ENCODE measurements around the gene ASB6. TPM values are rescaled to one million over a fixed set of nuclear protein-coding genes. Genes with fewer than 3 reads are reported as not detected.

ASB6 gene
- 1 to 10 TPM; 4.5 to 9.5 (median 5.4) TPM for total RNA-seq
- long read RNA-seq, partial matches to known transcripts = 0 of 2 reads
- long read RNA-seq, other reads (novel, unspliced or antisense) = 0 of 2 reads

- Histone ChIP-seq H3K9me3 (no peaks in the 10 kb centered on the region), H3K27me3 (no peaks in the 10 kb centered on the region), H3K36me3 (peaks cover 0 to 24% (median 5%) of the 10 kb centered on the region in 4 donors), H3K4me3 (peak within 1 kb of the TSS; percentile 79 to 95 (median 93)), H3K27ac (peak within 1 kb of the TSS; percentile 54 to 74 (median 68)), H3K4me1 (peaks cover 0 to 17% (median 8%) of the 10 kb centered on the region in 4 donors)
- intact Hi-C loops (cut with DNase I) = loop anchor here (10.0 kb wide), 1 partner anchor 143 kb away; no protein-coding TSS in a partner anchor
- ATAC-seq (peak; percentile 95 to 98 (median 96)), DNase-seq (peak; percentile 98 to 99 (median 98))
- 1% methylated on average over 20 of the region's 93 CpGs for WGBS (ENCODE audit: insufficient coverage, low coverage, low lambda C conversion rate, missing lambda C conversion rate)
- TF ChIP-seq POLR2A (IDR thresholded peaks at IDR 0.05) (peak; percentile 49), CTCF (IDR thresholded peaks at IDR 0.05) (peak; percentile 99 to 100 (median 100))
These were observed at the start of gene ASB6 for GRCh38 chr9:129641750-129642585. Gene ASB6, minus strand, starts transcription at chr9:129642151. Its CDS starts 152 bp downstream, at chr9:129641999.

- no peaks in the 10 kb centered on the region for H3K27me3 ChIP-seq
- DNase-seq = no peak
- H3K36me3 ChIP-seq = no peaks in the 10 kb centered on the region
- H3K4me3 ChIP-seq = no peak overlapping the region
- 53% methylated on average over 6 of the region's 11 CpGs for whole genome bisulfite sequencing (ENCODE audit: insufficient coverage, low coverage, low lambda C conversion rate, missing lambda C conversion rate)
- no peaks in the 10 kb centered on the region for H3K9me3 ChIP-seq
- ATAC-seq = no peak
- no peaks in the 10 kb centered on the region for H3K4me1 ChIP-seq
- TF ChIP-seq CTCF (IDR thresholded peaks at IDR 0.05) (no peak), POLR2A (IDR thresholded peaks at IDR 0.05) (no peak)
- intact Hi-C loops (cut with DNase I) = no loop called here
- H3K27ac ChIP-seq = no peak overlapping the region
These were observed 46.5 kb upstream of the ASB6 start for GRCh38 chr9:129688285-129689043.

- intact Hi-C loops (cut with DNase I) = no loop called here
- DNase-seq (no peak), ATAC-seq (no peak)
- Histone ChIP-seq H3K27me3 (no peaks in the 10 kb centered on the region), H3K9me3 (no peaks in the 10 kb centered on the region), H3K4me3 (no peak overlapping the region), H3K27ac (no peak overlapping the region), H3K36me3 (no peaks in the 10 kb centered on the region), H3K4me1 (no peaks in the 10 kb centered on the region)
- TF ChIP-seq CTCF (IDR thresholded peaks at IDR 0.05) = no peak
- TF ChIP-seq POLR2A (IDR thresholded peaks at IDR 0.05) = no peak
- WGBS (ENCODE audit: insufficient coverage, low coverage, low lambda C conversion rate, missing lambda C conversion rate) = 100% methylated on average over 2 of the region's 10 CpGs
These were observed 45.4 kb upstream of the ASB6 start for GRCh38 chr9:129687391-129687790.

- 42% methylated on average over 8 of the region's 9 CpGs for WGBS (ENCODE audit: insufficient coverage, low coverage, low lambda C conversion rate, missing lambda C conversion rate)
- H3K27ac ChIP-seq = no peak overlapping the region
- H3K36me3 ChIP-seq = no peaks in the 10 kb centered on the region
- ATAC-seq (no peak), DNase-seq (no peak)
- intact Hi-C loops (cut with DNase I) = no loop called here
- no peaks in the 10 kb centered on the region for H3K9me3 ChIP-seq
- TF ChIP-seq POLR2A (IDR thresholded peaks at IDR 0.05) (no peak), CTCF (IDR thresholded peaks at IDR 0.05) (no peak)
- no peaks in the 10 kb centered on the region for H3K4me1 ChIP-seq
- H3K4me3 ChIP-seq = no peak overlapping the region
- H3K27me3 ChIP-seq = no peaks in the 10 kb centered on the region
These were observed 44.8 kb upstream of the ASB6 start for GRCh38 chr9:129686736-129687135.

All from right lobe of liver (tissue), 6 donors.